Non-pigmented ciliary epithelial cell (primary cell): ENCODE results near the gene P2RX4.
"Not testable (repeated sequence)": the region's sequence is repeated elsewhere in the genome, so short reads cannot be mapped to it uniquely, and the experiment has no call there.

Experiments
- DNase-seq: peaks from one replicate; pipeline ENCODE4 v3.0.0-alpha.2; 2010; ENCODE audit warnings: low read depth

P2RX4 gene

GRCh38 chr12:121188227-121188626 is 21.7 kb upstream of the P2RX4 start:
- DNase-seq: no peak

GRCh38 chr12:121189131-121189530 is 20.8 kb upstream of the P2RX4 start:
- DNase-seq: no peak

GRCh38 chr12:121189619-121190155 is 20.2 kb upstream of the P2RX4 start:
- no peak for DNase-seq

GRCh38 chr12:121190523-121191031 is 19.4 kb upstream of the P2RX4 start:
- DNase-seq: peak; percentile 98

DNA sequence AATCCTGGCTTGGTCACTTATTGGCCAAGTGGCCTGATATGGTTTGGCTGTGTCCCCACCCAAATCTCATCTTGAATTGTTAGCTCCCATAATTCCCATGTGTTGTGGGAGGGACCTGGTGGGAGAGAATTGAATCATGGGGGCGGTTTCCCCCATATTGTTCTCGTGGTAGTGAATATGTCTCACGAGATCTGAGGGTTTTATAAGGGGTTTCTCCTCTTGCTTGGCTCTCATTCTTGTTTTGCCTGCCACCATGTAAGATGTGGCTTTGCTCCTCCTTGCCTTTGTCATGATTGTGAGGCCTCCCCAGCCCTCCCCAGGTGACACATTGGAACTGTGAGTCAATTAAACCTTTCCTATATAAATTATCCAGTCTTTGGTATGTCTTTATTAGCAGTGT is 18.8 kb upstream of the P2RX4 start:
- no peak for DNase-seq

GRCh38 chr12:121196902-121197301 is 13.0 kb upstream of the P2RX4 start:
- DNase-seq: no peak

- DNase-seq: no peak
Observed at GRCh38 chr12:121198949-121199348, 11.0 kb upstream of the P2RX4 start.

DNA sequence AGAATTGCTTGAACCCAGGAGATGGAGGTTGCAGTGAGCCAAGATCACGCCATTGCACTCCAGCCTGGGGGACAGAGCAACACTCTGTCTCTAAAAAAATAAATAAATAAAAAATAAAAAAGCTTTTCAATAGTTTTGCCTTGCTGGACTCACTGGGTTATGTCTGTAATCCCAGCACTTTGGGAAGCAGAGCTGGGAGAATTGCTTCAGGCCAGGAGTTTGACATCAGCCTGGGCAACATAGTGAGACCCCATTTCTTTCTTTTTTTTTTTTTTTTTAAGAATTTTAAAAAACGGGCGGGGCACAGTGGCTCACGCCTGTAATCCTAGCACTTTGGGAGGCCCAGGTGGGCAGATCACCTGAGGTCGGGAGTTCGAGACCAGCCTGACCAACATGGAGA is 8.8 kb upstream of the P2RX4 start:
- DNase-seq: not testable (repeated sequence)

GRCh38 chr12:121202407-121203355 is 7.2 kb upstream of the P2RX4 start:
- no peak for DNase-seq

GRCh38 chr12:121203482-121203881 is 6.4 kb upstream of the P2RX4 start:
- no peak for DNase-seq

GRCh38 chr12:121205491-121205890 is 4.4 kb upstream of the P2RX4 start:
- no peak for DNase-seq

DNA sequence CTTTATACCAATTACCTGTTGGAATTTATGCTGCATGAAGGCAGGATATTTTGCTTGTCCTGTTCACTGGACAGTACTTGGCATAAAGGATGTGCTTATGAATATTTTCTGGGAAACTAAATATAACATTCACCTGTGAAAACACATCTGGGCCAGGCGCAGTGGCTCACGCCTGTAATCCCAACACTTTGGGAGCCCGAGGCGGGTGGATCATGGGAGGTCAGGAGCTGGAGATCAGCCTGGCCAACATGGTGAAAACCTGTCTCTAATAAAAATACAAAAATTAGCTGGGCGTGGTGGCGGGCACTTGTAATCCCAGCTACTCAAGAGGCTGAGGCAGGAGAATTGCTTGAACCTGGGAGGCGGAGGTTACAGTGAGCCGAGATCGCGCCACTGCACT is 1.4 kb upstream of the P2RX4 start:
- DNase-seq: not testable (repeated sequence)

GRCh38 chr12:121209221-121209620 is 708 bp upstream of the P2RX4 start:
- DNase-seq: no peak

DNA sequence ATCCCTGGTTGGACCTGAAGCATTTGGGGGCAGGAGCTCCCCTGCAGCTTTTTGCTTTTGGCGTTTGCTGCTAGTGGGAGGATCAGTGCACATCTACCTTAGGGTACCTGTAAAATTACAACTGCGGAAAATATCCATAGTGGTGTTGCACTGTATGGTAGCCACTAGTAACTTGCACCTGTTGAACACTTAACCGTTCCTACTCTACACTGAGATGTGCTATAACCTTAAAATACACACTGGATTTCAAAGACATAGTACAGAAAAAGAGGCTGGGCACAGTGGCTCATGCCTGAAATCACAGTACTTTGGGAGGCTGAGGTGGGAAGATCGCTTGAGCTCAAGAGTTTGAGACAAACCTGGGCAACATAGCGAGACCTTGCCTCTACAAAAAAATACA is 2.9 kb downstream of the P2RX4 start:
- DNase-seq: no peak

DNA sequence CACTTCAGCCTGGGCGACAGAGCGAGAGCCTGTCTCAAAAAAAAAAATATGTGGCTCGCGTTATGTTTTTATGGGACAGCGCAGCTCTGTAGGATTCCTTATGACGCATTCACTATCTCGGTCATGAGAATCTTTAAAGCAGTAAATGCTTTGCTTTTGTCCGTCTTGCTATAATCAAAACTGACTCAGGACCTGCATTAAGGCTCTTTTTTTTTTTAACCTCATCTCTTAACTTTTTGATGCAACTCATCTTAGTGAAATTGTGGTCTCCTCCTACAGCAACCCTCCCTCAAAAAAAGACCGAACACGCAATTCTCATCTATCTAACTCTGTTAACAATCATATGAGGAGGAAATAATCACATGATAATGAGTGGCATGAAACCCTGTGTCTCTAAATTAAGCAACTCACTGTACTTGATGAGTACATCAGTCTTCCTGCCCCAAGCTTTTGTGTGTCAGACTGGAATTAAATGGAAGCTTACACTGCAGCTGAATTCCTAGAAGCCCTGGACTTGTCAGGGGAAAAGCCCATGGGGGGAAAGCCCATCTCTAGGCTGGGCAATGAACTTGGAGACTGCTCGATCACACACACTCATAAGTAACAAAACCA is 4.3 kb downstream of the P2RX4 start:
- peak; percentile 35 for DNase-seq

- peak; percentile 86 for DNase-seq
Observed at GRCh38 chr12:121214855-121215745, 5.2 kb downstream of the P2RX4 start.

GRCh38 chr12:121216102-121216501 is 6.2 kb downstream of the P2RX4 start:
- no peak for DNase-seq

DNA sequence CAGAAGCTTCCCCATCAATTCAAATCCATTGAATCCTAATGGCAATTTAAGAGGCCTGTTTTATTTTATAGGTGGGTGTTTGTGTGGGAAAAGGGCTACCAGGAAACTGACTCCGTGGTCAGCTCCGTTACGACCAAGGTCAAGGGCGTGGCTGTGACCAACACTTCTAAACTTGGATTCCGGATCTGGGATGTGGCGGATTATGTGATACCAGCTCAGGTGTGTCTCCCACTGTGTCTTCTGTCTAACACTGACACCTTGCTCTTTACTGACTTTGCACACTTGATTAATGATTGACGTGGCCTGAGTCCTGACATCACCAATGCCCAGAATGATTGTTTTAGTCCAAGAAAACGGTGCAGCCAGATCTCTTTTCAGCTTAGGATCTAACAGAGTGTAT is 7.1 kb downstream of the P2RX4 start:
- no peak for DNase-seq

DNA sequence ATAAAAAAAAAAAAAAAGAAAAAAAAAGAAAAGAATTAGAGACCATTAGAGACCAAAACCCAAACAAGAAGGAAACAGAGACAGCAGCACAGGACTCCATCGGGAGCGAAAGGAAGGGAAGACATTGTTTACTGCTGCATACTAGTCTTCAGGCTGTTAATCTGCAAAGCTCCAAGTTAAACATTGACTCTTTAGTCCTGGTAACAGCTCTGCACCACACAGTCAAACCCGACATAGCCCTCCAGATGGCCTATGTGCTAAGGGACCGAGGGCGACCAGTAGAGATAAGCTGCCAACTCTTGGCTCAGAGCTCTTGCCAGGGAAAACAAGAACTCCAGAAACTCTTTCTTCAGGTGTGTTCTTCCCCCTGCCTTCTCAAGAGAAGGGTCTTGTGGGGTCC is 7.8 kb downstream of the P2RX4 start:
- no peak for DNase-seq

GRCh38 chr12:121218588-121219352 is 8.8 kb downstream of the P2RX4 start:
- DNase-seq: no peak

- no peak for DNase-seq
Observed at GRCh38 chr12:121219353-121219986, 9.5 kb downstream of the P2RX4 start.
